ENCODE measurements around the gene GRM7. TPM values are rescaled to one million over a fixed set of nuclear protein-coding genes. Genes with fewer than 3 reads are reported as not detected.

GRM7 gene
- total RNA-seq, 2 experiments from 2014 or later = not detected

DNA sequence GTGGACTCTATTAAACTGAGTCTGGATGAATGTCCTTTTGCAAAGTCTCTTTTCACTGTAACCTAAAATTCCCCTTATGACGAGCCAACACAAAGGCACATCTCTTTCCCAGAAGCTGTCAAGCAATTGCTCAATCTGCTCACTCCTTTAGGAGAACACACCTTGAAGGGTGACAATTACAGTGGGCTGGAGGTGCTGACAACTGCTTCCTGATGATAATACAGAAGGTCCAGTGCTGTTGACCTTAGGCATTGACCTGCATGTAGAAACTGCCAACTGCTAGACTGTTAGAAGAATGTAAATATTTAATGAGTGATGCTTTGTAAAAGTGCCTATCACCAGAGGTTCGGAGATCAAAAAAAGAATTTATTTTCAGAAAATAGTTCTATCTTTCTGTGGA lies 757.7 kb downstream of the GRM7 start:
- H3K36me3 ChIP-seq (ENCODE audit: insufficient read depth, low read length) = no peaks in the 10 kb centered on the region
- Mint-ChIP-seq H3K27me3 (no peaks in the 10 kb centered on the region), H3K4me1 (ENCODE audit: low read depth) (no peaks in the 10 kb centered on the region), H3K4me3 (no peak overlapping the region), H3K9me3 (no peaks in the 10 kb centered on the region), H3K27ac (no peak overlapping the region), H3K36me3 (ENCODE audit: low read depth) (no peaks in the 10 kb centered on the region)
- no peak overlapping the region for H3K4me3 ChIP-seq (ENCODE audit: low read length)
- ChIA-PET POLR2A (no interaction called here), CTCF (no interaction called here)
- no peak overlapping the region for H3K27ac ChIP-seq (ENCODE audit: low read depth in 1 of 2, low read length in 2 of 2)
- TF ChIP-seq, protein P1, sequence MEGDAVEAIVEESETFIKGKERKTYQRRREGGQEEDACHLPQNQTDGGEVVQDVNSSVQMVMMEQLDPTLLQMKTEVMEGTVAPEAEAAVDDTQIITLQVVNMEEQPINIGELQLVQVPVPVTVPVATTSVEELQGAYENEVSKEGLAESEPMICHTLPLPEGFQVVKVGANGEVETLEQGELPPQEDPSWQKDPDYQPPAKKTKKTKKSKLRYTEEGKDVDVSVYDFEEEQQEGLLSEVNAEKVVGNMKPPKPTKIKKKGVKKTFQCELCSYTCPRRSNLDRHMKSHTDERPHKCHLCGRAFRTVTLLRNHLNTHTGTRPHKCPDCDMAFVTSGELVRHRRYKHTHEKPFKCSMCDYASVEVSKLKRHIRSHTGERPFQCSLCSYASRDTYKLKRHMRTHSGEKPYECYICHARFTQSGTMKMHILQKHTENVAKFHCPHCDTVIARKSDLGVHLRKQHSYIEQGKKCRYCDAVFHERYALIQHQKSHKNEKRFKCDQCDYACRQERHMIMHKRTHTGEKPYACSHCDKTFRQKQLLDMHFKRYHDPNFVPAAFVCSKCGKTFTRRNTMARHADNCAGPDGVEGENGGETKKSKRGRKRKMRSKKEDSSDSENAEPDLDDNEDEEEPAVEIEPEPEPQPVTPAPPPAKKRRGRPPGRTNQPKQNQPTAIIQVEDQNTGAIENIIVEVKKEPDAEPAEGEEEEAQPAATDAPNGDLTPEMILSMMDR (IDR thresholded peaks at IDR 0.05) = no peak
- ATAC-seq (ENCODE audit: poor library complexity) = no peak
- intact Hi-C loops (cut with DNase I, micrococcal nuclease) = no loop called here
- no peaks in the 10 kb centered on the region for H3K27me3 ChIP-seq (ENCODE audit: control insufficient read depth in 1 of 2, insufficient read depth in 2 of 2, low read length in 2 of 2)
- H3K4me1 ChIP-seq (ENCODE audit: insufficient read depth, low read length) = no peaks in the 10 kb centered on the region
- no peaks in the 10 kb centered on the region for H3K9me3 ChIP-seq (ENCODE audit: control insufficient read depth in 1 of 2, insufficient read depth in 1 of 2, low read length in 2 of 2)
- DNase-seq = no peak

GRCh38 chr3:7620401-7620800 lies 759.5 kb downstream of the GRM7 start:
- H3K9me3 ChIP-seq (ENCODE audit: control insufficient read depth in 1 of 2, insufficient read depth in 1 of 2, low read length in 2 of 2) = no peaks in the 10 kb centered on the region
- H3K4me3 Mint-ChIP-seq = no peak overlapping the region
- no peak overlapping the region for H3K4me3 ChIP-seq (ENCODE audit: low read length)
- no peaks in the 10 kb centered on the region for H3K27me3 ChIP-seq (ENCODE audit: control insufficient read depth in 1 of 2, insufficient read depth in 2 of 2, low read length in 2 of 2)
- no peaks in the 10 kb centered on the region for H3K4me1 ChIP-seq (ENCODE audit: insufficient read depth, low read length)
- ATAC-seq (ENCODE audit: poor library complexity) = no peak
- POLR2A ChIA-PET = interaction anchor here (1.3 kb wide), 1 partner anchor 8 kb away, joined by 3 read pairs; no protein-coding TSS in a partner anchor
- TF ChIP-seq, protein P1 (IDR thresholded peaks at IDR 0.05) = no peak
- no peaks in the 10 kb centered on the region for H3K36me3 Mint-ChIP-seq (ENCODE audit: low read depth)
- H3K36me3 ChIP-seq (ENCODE audit: insufficient read depth, low read length) = no peaks in the 10 kb centered on the region
- intact Hi-C loops (cut with DNase I, micrococcal nuclease) = no loop called here
- H3K9me3 Mint-ChIP-seq = no peaks in the 10 kb centered on the region
- CTCF ChIA-PET = no interaction called here
- no peaks in the 10 kb centered on the region for H3K4me1 Mint-ChIP-seq (ENCODE audit: low read depth)
- no peaks in the 10 kb centered on the region for H3K27me3 Mint-ChIP-seq
- no peak overlapping the region for H3K27ac Mint-ChIP-seq
- no peak overlapping the region for H3K27ac ChIP-seq (ENCODE audit: low read depth in 1 of 2, low read length in 2 of 2)
- no peak for DNase-seq

GRCh38 chr3:7621046-7621630 lies 760.2 kb downstream of the GRM7 start:
- Mint-ChIP-seq H3K4me3 (no peak overlapping the region), H3K27ac (no peak overlapping the region), H3K36me3 (ENCODE audit: low read depth) (no peaks in the 10 kb centered on the region), H3K9me3 (no peaks in the 10 kb centered on the region), H3K4me1 (ENCODE audit: low read depth) (no peaks in the 10 kb centered on the region), H3K27me3 (no peaks in the 10 kb centered on the region)
- TF ChIP-seq, protein P1 (IDR thresholded peaks at IDR 0.05) = no peak
- intact Hi-C loops (cut with DNase I, micrococcal nuclease) = no loop called here
- Histone ChIP-seq H3K4me3 (ENCODE audit: low read length) (no peak overlapping the region), H3K9me3 (ENCODE audit: control insufficient read depth in 1 of 2, insufficient read depth in 1 of 2, low read length in 2 of 2) (no peaks in the 10 kb centered on the region), H3K4me1 (ENCODE audit: insufficient read depth, low read length) (no peaks in the 10 kb centered on the region), H3K27me3 (ENCODE audit: control insufficient read depth in 1 of 2, insufficient read depth in 2 of 2, low read length in 2 of 2) (no peaks in the 10 kb centered on the region), H3K36me3 (ENCODE audit: insufficient read depth, low read length) (no peaks in the 10 kb centered on the region), H3K27ac (ENCODE audit: low read depth in 1 of 2, low read length in 2 of 2) (no peak overlapping the region)
- DNase-seq (no peak), ATAC-seq (ENCODE audit: poor library complexity) (no peak)
- ChIA-PET CTCF (no interaction called here), POLR2A (interaction anchor here (1.3 kb wide), 1 partner anchor 9 kb away, joined by 3 read pairs; no protein-coding TSS in a partner anchor)
